OCI-LY1 (cell line): ENCODE measurements around the gene ANO2.

Experiments used
- H2AFZ ChIP-seq: fragments of 200-600 bp; sonication (generic), shearing (Covaris generic); 2 replicates; pipeline ENCODE4 v1.6.0; 2014; ENCODE audit warnings: antibody characterized with exemption, mild to moderate bottlenecking, low read length
- H3F3A ChIP-seq: fragments of 200-600 bp; sonication (generic), shearing (Covaris generic); 2 replicates; pipeline ENCODE4 v1.6.0; 2014; ENCODE audit warnings: mild to moderate bottlenecking, antibody characterized with exemption, low read length, moderate library complexity; ENCODE audit not compliant: insufficient read depth
- H3K27ac ChIP-seq: fragments of 200-600 bp; sonication (generic); 2 replicates; pipeline ENCODE4 v1.5.1; 2014; ENCODE audit warnings: low read length, mixed run types, mild to moderate bottlenecking, low read depth; ENCODE audit not compliant: poor library complexity, severe bottlenecking
- H3K27me3 ChIP-seq: fragments of 200-600 bp; sonication (generic); 2 replicates; pipeline ENCODE4 v1.6.0; 2014; ENCODE audit warnings: antibody characterized with exemption, mild to moderate bottlenecking, low read length, moderate library complexity; ENCODE audit not compliant: insufficient read depth
- H3K36me3 ChIP-seq: fragments of 200-600 bp; sonication (generic); 2 replicates; pipeline ENCODE4 v1.6.1; 2014; ENCODE audit warnings: mild to moderate bottlenecking, antibody characterized with exemption, low read length, moderate library complexity, mixed read lengths; ENCODE audit not compliant: insufficient read depth
- H3K4me1 ChIP-seq: fragments of 200-600 bp; sonication (generic); 2 replicates; pipeline ENCODE4 v1.5.1; 2014; ENCODE audit warnings: mild to moderate bottlenecking, low read length, moderate library complexity; ENCODE audit not compliant: insufficient read depth, severe bottlenecking
- H3K4me2 ChIP-seq: fragments of 200-600 bp; sonication (generic), shearing (Covaris generic); 2 replicates; pipeline ENCODE4 v1.6.1; 2014; ENCODE audit warnings: low read length
- H3K4me3 ChIP-seq: fragments of 200-600 bp; sonication (generic); 2 replicates; pipeline ENCODE4 v1.5.1; 2014; ENCODE audit warnings: low read length, low read depth, mild to moderate bottlenecking, mixed read lengths; ENCODE audit not compliant: poor library complexity, severe bottlenecking
- H3K79me2 ChIP-seq: fragments of 200-600 bp; shearing (Covaris generic); 2 replicates; pipeline ENCODE4 v1.6.1; 2016; ENCODE audit warnings: mixed run types, low read length, mixed read lengths; ENCODE audit not compliant: insufficient read depth
- H3K9ac ChIP-seq: fragments of 200-600 bp; sonication (generic), shearing (Covaris generic); 2 replicates; pipeline ENCODE4 v1.6.1; 2014; ENCODE audit warnings: mild to moderate bottlenecking, low read length, mixed read lengths
- H3K9me2 ChIP-seq: fragments of 200-600 bp; sonication (generic), shearing (Covaris generic); 2 replicates; pipeline ENCODE4 v1.6.1; 2014; ENCODE audit warnings: low read depth, mild to moderate bottlenecking, low read length, mixed read lengths
- H3K9me3 ChIP-seq: fragments of 200-600 bp; shearing (Covaris generic); 2 replicates; pipeline ENCODE4 v1.6.1; 2014; ENCODE audit warnings: low read length, mixed read lengths
- H4K20me1 ChIP-seq: fragments of 200-600 bp; sonication (generic), shearing (Covaris generic); 2 replicates; pipeline ENCODE4 v1.6.0; 2016; ENCODE audit warnings: mild to moderate bottlenecking, low read length; ENCODE audit not compliant: insufficient read depth
- CTCF ChIP-seq: fragments of 200-600 bp; sonication (generic), shearing (Covaris generic); IDR thresholded peaks from 2 replicates; pipeline ENCODE4 v1.5.1; 2017; ENCODE audit warnings: mild to moderate bottlenecking, antibody characterized with exemption, low read length, moderate library complexity, mixed read lengths
- EZH2 ChIP-seq: fragments of 200-600 bp; sonication (generic), shearing (Covaris generic); IDR thresholded peaks from 2 replicates; pipeline ENCODE4 v1.8.0; 2017; ENCODE audit warnings: borderline replicate concordance, mixed run types, mild to moderate bottlenecking, antibody characterized with exemption, low read length, moderate library complexity, mixed read lengths

The ANO2 gene

GRCh38 chr12:5627053-5627630 is 317.9 kb downstream of the ANO2 start:
- Histone ChIP-seq H3K36me3 (no peaks in the 10 kb centered on the region), H3K9me3 (no peaks in the 10 kb centered on the region), H3K9ac (no peak overlapping the region), H3K4me1 (no peaks in the 10 kb centered on the region), H4K20me1 (no peaks in the 10 kb centered on the region), H3K79me2 (no peaks in the 10 kb centered on the region), H3K4me3 (no peak overlapping the region), H3K27me3 (no peaks in the 10 kb centered on the region; the same call in 1 of the 2 replicates), H2AFZ (no peak overlapping the region), H3K9me2 (no peaks in the 10 kb centered on the region), H3F3A (no peaks in the 10 kb centered on the region), H3K4me2 (no peak overlapping the region), H3K27ac (no peak overlapping the region)
- TF ChIP-seq EZH2 (no peak), CTCF (no peak)

GRCh38 chr12:5626151-5626550 is 318.9 kb downstream of the ANO2 start:
- no peaks in the 10 kb centered on the region for H3K9me2 ChIP-seq
- H3K9ac ChIP-seq: no peak overlapping the region
- H3F3A ChIP-seq: no peaks in the 10 kb centered on the region
- H3K79me2 ChIP-seq: no peaks in the 10 kb centered on the region
- H3K4me3 ChIP-seq: no peak overlapping the region
- no peak for TF ChIP-seq CTCF
- TF ChIP-seq EZH2: no peak
- H3K27ac ChIP-seq: no peak overlapping the region
- H3K27me3 ChIP-seq: no peaks in the 10 kb centered on the region; the same call in 1 of the 2 replicates
- no peak overlapping the region for H2AFZ ChIP-seq
- no peaks in the 10 kb centered on the region for H3K36me3 ChIP-seq
- no peaks in the 10 kb centered on the region for H3K4me1 ChIP-seq
- no peak overlapping the region for H3K4me2 ChIP-seq
- no peaks in the 10 kb centered on the region for H4K20me1 ChIP-seq
- H3K9me3 ChIP-seq: no peaks in the 10 kb centered on the region

GRCh38 chr12:5624486-5625272 is 320.4 kb downstream of the ANO2 start:
- Histone ChIP-seq H2AFZ (no peak overlapping the region), H4K20me1 (no peaks in the 10 kb centered on the region), H3K4me1 (no peaks in the 10 kb centered on the region), H3K9ac (no peak overlapping the region), H3K27ac (no peak overlapping the region), H3K4me3 (no peak overlapping the region), H3K9me2 (no peaks in the 10 kb centered on the region), H3K27me3 (no peaks in the 10 kb centered on the region; the same call in 1 of the 2 replicates), H3K9me3 (no peaks in the 10 kb centered on the region), H3F3A (no peaks in the 10 kb centered on the region), H3K4me2 (no peak overlapping the region), H3K36me3 (no peaks in the 10 kb centered on the region), H3K79me2 (no peaks in the 10 kb centered on the region)
- TF ChIP-seq CTCF: no peak
- TF ChIP-seq EZH2: no peak
